ENCODE data around the gene COX15. TPM values are rescaled to one million over a fixed set of nuclear protein-coding genes. Genes with fewer than 3 reads are reported as not detected.

The COX15 gene
- total RNA-seq, 4 donors from 2014 or later = 21.0 to 30.5 (median 24.1) TPM

- Histone ChIP-seq H3K4me3 (no peak overlapping the region), H3K27ac (replicated peaks in 1 of 4) (no peak overlapping the region), H3K36me3 (peaks cover 74 to 98% (median 89%) of the 10 kb centered on the region in 4 donors), H3K9me3 (peaks cover 0 to 17% (median 7%) of the 10 kb centered on the region in 4 donors), H3K27me3 (no peaks in the 10 kb centered on the region), H3K4me1 (peaks cover 0 to 6% (median 2%) of the 10 kb centered on the region in 4 donors)
- WGBS = 85% methylated on average over 3 of the region's 3 CpGs
- intact Hi-C loops (cut with DNase I) = no loop called here
- DNase-seq (ENCODE audit: extremely low spot score) = no peak
- TF ChIP-seq, protein P1, sequence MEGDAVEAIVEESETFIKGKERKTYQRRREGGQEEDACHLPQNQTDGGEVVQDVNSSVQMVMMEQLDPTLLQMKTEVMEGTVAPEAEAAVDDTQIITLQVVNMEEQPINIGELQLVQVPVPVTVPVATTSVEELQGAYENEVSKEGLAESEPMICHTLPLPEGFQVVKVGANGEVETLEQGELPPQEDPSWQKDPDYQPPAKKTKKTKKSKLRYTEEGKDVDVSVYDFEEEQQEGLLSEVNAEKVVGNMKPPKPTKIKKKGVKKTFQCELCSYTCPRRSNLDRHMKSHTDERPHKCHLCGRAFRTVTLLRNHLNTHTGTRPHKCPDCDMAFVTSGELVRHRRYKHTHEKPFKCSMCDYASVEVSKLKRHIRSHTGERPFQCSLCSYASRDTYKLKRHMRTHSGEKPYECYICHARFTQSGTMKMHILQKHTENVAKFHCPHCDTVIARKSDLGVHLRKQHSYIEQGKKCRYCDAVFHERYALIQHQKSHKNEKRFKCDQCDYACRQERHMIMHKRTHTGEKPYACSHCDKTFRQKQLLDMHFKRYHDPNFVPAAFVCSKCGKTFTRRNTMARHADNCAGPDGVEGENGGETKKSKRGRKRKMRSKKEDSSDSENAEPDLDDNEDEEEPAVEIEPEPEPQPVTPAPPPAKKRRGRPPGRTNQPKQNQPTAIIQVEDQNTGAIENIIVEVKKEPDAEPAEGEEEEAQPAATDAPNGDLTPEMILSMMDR (IDR thresholded peaks at IDR 0.05) = no peak
- TF ChIP-seq EP300 (IDR thresholded peaks at IDR 0.05) (no peak), POLR2AphosphoS5 (IDR thresholded peaks at IDR 0.05) (no peak)
Measured at GRCh38 chr10:99743841-99744240, 11.9 kb upstream of the COX15 start.

DNA sequence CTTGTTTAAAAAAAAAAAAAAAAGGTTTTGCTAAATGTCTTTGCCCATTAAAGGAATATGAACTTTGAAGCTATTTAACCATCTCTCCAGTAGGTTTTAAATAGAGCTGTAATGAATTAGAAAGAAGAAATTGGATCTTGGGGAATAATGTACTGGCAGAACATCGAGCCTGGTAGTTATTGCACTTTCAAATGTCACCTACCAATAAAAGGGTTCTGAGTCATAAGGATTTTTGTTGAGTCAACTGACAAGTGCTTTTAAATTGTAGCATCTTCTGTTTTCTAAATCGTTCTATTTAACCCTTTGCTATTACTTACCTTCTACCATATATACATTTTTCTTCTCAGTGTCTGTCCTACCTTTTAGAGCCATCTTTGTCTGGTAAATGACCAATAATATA is 10.8 kb upstream of the COX15 start:
- no peak for DNase-seq (ENCODE audit: extremely low spot score)
- peaks cover 0 to 17% (median 7%) of the 10 kb centered on the region in 4 donors for H3K9me3 ChIP-seq
- H3K4me1 ChIP-seq = peaks cover 0 to 6% (median 2%) of the 10 kb centered on the region in 4 donors
- TF ChIP-seq POLR2AphosphoS5 (IDR thresholded peaks at IDR 0.05) (no peak), POLR2A (IDR thresholded peaks at IDR 0.05; ENCODE audit: low read depth) (no peak), EP300 (IDR thresholded peaks at IDR 0.05) (no peak)
- TF ChIP-seq, protein P1 (IDR thresholded peaks at IDR 0.05) = no peak
- intact Hi-C loops (cut with DNase I) = no loop called here
- peaks cover 75 to 97% (median 83%) of the 10 kb centered on the region in 4 donors for H3K36me3 ChIP-seq
- H3K4me3 ChIP-seq = no peak overlapping the region
- no peak overlapping the region for H3K27ac ChIP-seq (replicated peaks in 1 of 4)
- H3K27me3 ChIP-seq = no peaks in the 10 kb centered on the region
- WGBS = 76% methylated on average over 2 of the region's 2 CpGs

GRCh38 chr10:99742254-99742653 is 10.3 kb upstream of the COX15 start:
- Histone ChIP-seq H3K27me3 (no peaks in the 10 kb centered on the region), H3K27ac (replicated peaks in 1 of 4) (no peak overlapping the region), H3K9me3 (peaks cover 0 to 17% (median 7%) of the 10 kb centered on the region in 4 donors), H3K36me3 (peaks cover 75 to 97% (median 83%) of the 10 kb centered on the region in 4 donors), H3K4me3 (no peak overlapping the region), H3K4me1 (peaks cover 0 to 6% (median 2%) of the 10 kb centered on the region in 4 donors)
- intact Hi-C loops (cut with DNase I) = no loop called here
- DNase-seq (ENCODE audit: extremely low spot score) = no peak
- TF ChIP-seq POLR2AphosphoS5 (IDR thresholded peaks at IDR 0.05) (no peak), EP300 (IDR thresholded peaks at IDR 0.05) (no peak), POLR2A (IDR thresholded peaks at IDR 0.05; ENCODE audit: low read depth) (no peak)
- TF ChIP-seq, protein P1 (IDR thresholded peaks at IDR 0.05) = no peak

DNA sequence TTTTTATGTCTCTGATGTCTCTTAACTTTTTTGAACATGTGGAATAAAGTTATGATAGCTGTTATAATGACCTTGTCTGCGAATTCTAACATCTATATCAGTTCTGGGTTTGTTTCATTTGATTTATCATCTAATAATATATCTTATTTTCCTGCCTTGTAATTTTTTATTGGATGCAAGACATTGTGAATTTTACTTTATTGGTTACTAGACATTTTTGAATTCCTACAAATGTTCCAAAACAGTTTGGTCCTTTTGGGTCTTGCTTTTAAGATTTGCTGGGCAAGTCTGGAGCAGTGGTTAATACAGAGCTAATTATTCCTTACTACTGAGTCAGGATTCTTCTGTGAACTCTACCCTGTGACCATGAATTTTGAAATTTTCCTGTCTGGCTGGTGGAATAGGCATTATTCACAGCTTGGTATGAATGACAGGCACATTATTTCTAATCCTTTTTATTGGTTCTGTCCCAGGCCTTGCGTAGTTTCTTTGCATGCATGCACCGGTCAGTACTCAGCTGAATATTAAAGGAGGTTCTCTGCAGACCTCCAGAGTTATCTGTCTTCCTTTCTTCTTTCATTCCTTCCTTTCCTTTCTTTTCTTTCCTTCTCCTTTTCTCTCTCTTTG is 9.1 kb upstream of the COX15 start:
- peaks cover 0 to 17% (median 7%) of the 10 kb centered on the region in 4 donors for H3K9me3 ChIP-seq
- no peaks in the 10 kb centered on the region for H3K27me3 ChIP-seq
- peaks cover 71 to 98% (median 85%) of the 10 kb centered on the region in 4 donors for H3K36me3 ChIP-seq
- no peak overlapping the region for H3K27ac ChIP-seq (replicated peaks in 1 of 4)
- DNase-seq (ENCODE audit: extremely low spot score) = no peak
- H3K4me1 ChIP-seq = peaks cover 0 to 6% (median 2%) of the 10 kb centered on the region in 4 donors
- no peak for TF ChIP-seq POLR2A (IDR thresholded peaks at IDR 0.05; ENCODE audit: low read depth)
- TF ChIP-seq, protein P1 (IDR thresholded peaks at IDR 0.05) = no peak
- TF ChIP-seq EP300 (IDR thresholded peaks at IDR 0.05) = no peak
- TF ChIP-seq POLR2AphosphoS5 (IDR thresholded peaks at IDR 0.05) = no peak
- H3K4me3 ChIP-seq = no peak overlapping the region
- intact Hi-C loops (cut with DNase I) = no loop called here
- 97% methylated on average over 3 of the region's 3 CpGs for WGBS
